OCI-LY1 (cell line): Measurements from ENCODE around the gene TRAPPC3.

Source experiments
- H2AFZ ChIP-seq: fragments of 200-600 bp; sonication (generic), shearing (Covaris generic); 2 replicates; pipeline ENCODE4 v1.6.0; 2014; ENCODE audit warnings: antibody characterized with exemption, mild to moderate bottlenecking, low read length
- H3F3A ChIP-seq: fragments of 200-600 bp; sonication (generic), shearing (Covaris generic); 2 replicates; pipeline ENCODE4 v1.6.0; 2014; ENCODE audit warnings: mild to moderate bottlenecking, antibody characterized with exemption, low read length, moderate library complexity; ENCODE audit not compliant: insufficient read depth
- H3K27ac ChIP-seq: fragments of 200-600 bp; sonication (generic); 2 replicates; pipeline ENCODE4 v1.5.1; 2014; ENCODE audit warnings: low read length, mixed run types, mild to moderate bottlenecking, low read depth; ENCODE audit not compliant: poor library complexity, severe bottlenecking
- H3K27me3 ChIP-seq: fragments of 200-600 bp; sonication (generic); 2 replicates; pipeline ENCODE4 v1.6.0; 2014; ENCODE audit warnings: antibody characterized with exemption, mild to moderate bottlenecking, low read length, moderate library complexity; ENCODE audit not compliant: insufficient read depth
- H3K36me3 ChIP-seq: fragments of 200-600 bp; sonication (generic); 2 replicates; pipeline ENCODE4 v1.6.1; 2014; ENCODE audit warnings: mild to moderate bottlenecking, antibody characterized with exemption, low read length, moderate library complexity, mixed read lengths; ENCODE audit not compliant: insufficient read depth
- H3K4me1 ChIP-seq: fragments of 200-600 bp; sonication (generic); 2 replicates; pipeline ENCODE4 v1.5.1; 2014; ENCODE audit warnings: mild to moderate bottlenecking, low read length, moderate library complexity; ENCODE audit not compliant: insufficient read depth, severe bottlenecking
- H3K4me2 ChIP-seq: fragments of 200-600 bp; sonication (generic), shearing (Covaris generic); 2 replicates; pipeline ENCODE4 v1.6.1; 2014; ENCODE audit warnings: low read length
- H3K4me3 ChIP-seq: fragments of 200-600 bp; sonication (generic); 2 replicates; pipeline ENCODE4 v1.5.1; 2014; ENCODE audit warnings: low read length, low read depth, mild to moderate bottlenecking, mixed read lengths; ENCODE audit not compliant: poor library complexity, severe bottlenecking
- H3K79me2 ChIP-seq: fragments of 200-600 bp; shearing (Covaris generic); 2 replicates; pipeline ENCODE4 v1.6.1; 2016; ENCODE audit warnings: mixed run types, low read length, mixed read lengths; ENCODE audit not compliant: insufficient read depth
- H3K9ac ChIP-seq: fragments of 200-600 bp; sonication (generic), shearing (Covaris generic); 2 replicates; pipeline ENCODE4 v1.6.1; 2014; ENCODE audit warnings: mild to moderate bottlenecking, low read length, mixed read lengths
- H3K9me2 ChIP-seq: fragments of 200-600 bp; sonication (generic), shearing (Covaris generic); 2 replicates; pipeline ENCODE4 v1.6.1; 2014; ENCODE audit warnings: low read depth, mild to moderate bottlenecking, low read length, mixed read lengths
- H3K9me3 ChIP-seq: fragments of 200-600 bp; shearing (Covaris generic); 2 replicates; pipeline ENCODE4 v1.6.1; 2014; ENCODE audit warnings: low read length, mixed read lengths
- H4K20me1 ChIP-seq: fragments of 200-600 bp; sonication (generic), shearing (Covaris generic); 2 replicates; pipeline ENCODE4 v1.6.0; 2016; ENCODE audit warnings: mild to moderate bottlenecking, low read length; ENCODE audit not compliant: insufficient read depth
- EZH2 ChIP-seq: fragments of 200-600 bp; sonication (generic), shearing (Covaris generic); IDR thresholded peaks from 2 replicates; pipeline ENCODE4 v1.8.0; 2017; ENCODE audit warnings: borderline replicate concordance, mixed run types, mild to moderate bottlenecking, antibody characterized with exemption, low read length, moderate library complexity, mixed read lengths
- TF ChIP-seq, protein P1 (sequence below): fragments of 200-600 bp; sonication (generic), shearing (Covaris generic); IDR thresholded peaks from 2 replicates; pipeline ENCODE4 v1.5.1; 2017; ENCODE audit warnings: mild to moderate bottlenecking, antibody characterized with exemption, low read length, moderate library complexity, mixed read lengths

Gene TRAPPC3

DNA sequence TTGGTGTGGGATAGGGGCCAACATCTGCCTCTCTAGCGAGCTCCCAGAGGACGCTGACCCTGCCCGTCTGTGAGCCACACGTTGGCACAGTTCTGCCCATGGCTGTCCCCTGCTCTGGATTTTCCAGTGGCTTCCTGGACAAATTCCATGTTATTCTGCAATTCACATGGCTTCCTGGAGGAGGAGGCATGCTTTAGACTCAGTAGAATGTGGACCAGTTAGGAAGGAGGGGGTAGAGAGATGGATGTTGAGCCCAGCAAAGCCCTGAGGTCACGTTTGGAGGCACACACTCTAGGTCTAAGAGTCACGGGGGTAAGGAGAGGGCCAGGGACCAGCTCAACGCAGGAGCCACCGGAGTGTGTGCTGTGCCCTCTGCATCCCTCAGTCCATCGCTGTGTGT is 36.5 kb downstream of the TRAPPC3 start:
- Histone ChIP-seq H3K4me1 (peaks cover 6% of the 10 kb centered on the region), H3K79me2 (no peaks in the 10 kb centered on the region), H4K20me1 (no peaks in the 10 kb centered on the region), H3K36me3 (no peaks in the 10 kb centered on the region), H3K27me3 (peaks cover 5% of the 10 kb centered on the region; the same call in 1 of the 2 replicates), H3K27ac (no peak overlapping the region), H3K9me3 (no peaks in the 10 kb centered on the region), H3F3A (no peaks in the 10 kb centered on the region), H3K4me3 (no peak overlapping the region), H3K9me2 (no peaks in the 10 kb centered on the region), H3K4me2 (no peak overlapping the region), H3K9ac (no peak overlapping the region), H2AFZ (no peak overlapping the region)
- TF ChIP-seq EZH2 = no peak
- TF ChIP-seq, protein P1, sequence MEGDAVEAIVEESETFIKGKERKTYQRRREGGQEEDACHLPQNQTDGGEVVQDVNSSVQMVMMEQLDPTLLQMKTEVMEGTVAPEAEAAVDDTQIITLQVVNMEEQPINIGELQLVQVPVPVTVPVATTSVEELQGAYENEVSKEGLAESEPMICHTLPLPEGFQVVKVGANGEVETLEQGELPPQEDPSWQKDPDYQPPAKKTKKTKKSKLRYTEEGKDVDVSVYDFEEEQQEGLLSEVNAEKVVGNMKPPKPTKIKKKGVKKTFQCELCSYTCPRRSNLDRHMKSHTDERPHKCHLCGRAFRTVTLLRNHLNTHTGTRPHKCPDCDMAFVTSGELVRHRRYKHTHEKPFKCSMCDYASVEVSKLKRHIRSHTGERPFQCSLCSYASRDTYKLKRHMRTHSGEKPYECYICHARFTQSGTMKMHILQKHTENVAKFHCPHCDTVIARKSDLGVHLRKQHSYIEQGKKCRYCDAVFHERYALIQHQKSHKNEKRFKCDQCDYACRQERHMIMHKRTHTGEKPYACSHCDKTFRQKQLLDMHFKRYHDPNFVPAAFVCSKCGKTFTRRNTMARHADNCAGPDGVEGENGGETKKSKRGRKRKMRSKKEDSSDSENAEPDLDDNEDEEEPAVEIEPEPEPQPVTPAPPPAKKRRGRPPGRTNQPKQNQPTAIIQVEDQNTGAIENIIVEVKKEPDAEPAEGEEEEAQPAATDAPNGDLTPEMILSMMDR = no peak

DNA sequence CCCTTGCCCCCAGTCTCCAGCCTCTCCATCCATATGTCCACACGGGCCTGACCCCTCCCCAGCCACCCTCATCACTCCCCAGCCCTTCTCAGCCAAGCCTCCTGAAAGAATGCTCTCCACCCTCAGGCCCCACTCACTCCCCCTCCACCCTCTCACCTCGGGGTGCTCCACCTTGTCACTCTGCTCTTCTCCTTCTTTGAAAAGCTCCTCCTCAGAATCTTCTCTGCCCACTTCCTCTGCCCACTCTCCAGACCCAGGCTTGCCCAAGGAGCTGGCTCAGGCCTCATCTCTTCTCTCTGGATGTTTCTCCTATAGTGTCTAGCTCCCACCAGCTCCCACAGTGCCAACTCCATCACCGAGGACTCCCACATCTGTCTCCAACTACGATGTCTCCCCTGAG is 38.1 kb downstream of the TRAPPC3 start:
- no peaks in the 10 kb centered on the region for H3K9me2 ChIP-seq
- no peak overlapping the region for H2AFZ ChIP-seq
- no peak overlapping the region for H3K4me3 ChIP-seq
- H3F3A ChIP-seq = no peaks in the 10 kb centered on the region
- TF ChIP-seq EZH2 = no peak
- TF ChIP-seq, protein P1 = no peak
- H3K27ac ChIP-seq = no peak overlapping the region
- H3K4me2 ChIP-seq = no peak overlapping the region
- H3K36me3 ChIP-seq = no peaks in the 10 kb centered on the region
- H3K79me2 ChIP-seq = no peaks in the 10 kb centered on the region
- peaks cover 6% of the 10 kb centered on the region for H3K4me1 ChIP-seq
- H3K9me3 ChIP-seq = no peaks in the 10 kb centered on the region
- H4K20me1 ChIP-seq = no peaks in the 10 kb centered on the region
- H3K27me3 ChIP-seq = peaks cover 5% of the 10 kb centered on the region; the same call in 1 of the 2 replicates
- H3K9ac ChIP-seq = no peak overlapping the region

DNA sequence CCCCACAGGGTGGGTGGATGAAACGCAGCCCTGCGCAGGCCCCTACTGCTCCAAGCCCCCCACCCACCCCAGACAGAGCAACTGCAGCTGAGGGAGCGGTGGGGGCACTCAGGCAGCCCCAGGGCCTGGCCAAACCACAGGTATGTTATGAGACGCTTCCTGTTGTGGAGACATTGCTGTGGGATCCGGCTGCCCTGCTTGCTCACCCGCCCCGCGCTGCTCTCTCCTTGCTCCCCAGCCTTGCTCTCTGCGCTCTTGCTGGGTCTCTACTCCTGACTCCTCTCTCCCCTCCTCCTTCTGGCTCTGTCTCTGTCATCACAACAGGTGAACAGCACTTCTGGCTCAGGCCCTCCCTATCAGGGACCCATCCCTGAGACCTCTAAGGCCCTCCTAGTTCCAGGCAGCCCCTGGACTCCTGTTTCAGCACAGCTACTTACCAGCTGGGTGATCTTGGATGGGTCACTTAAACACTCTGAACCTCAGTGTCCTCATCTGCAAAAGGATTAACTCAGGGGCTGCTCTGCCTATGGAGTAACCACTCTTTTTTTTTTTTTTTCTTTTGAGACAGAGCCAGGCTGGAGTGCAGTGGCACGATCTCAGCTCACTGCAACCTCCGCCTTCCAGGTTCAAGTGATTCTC is 40.1 kb downstream of the TRAPPC3 start:
- Histone ChIP-seq H3K9ac (no peak overlapping the region), H3K4me3 (no peak overlapping the region), H3K79me2 (no peaks in the 10 kb centered on the region), H3K27me3 (peaks cover 5% of the 10 kb centered on the region; the same call in 1 of the 2 replicates), H3K4me1 (peaks cover 2% of the 10 kb centered on the region), H3K9me2 (no peaks in the 10 kb centered on the region), H3K9me3 (no peaks in the 10 kb centered on the region), H2AFZ (no peak overlapping the region), H3K4me2 (no peak overlapping the region), H4K20me1 (no peaks in the 10 kb centered on the region), H3F3A (no peaks in the 10 kb centered on the region), H3K36me3 (no peaks in the 10 kb centered on the region), H3K27ac (no peak overlapping the region)
- TF ChIP-seq, protein P1 = no peak
- no peak for TF ChIP-seq EZH2
